Activated B cell treated with CpG ODN at 0.5 μM for 24 hours (primary cell): Measurements from ENCODE around the gene NIPAL1. TPM values are rescaled to one million over a fixed set of nuclear protein-coding genes. Genes with fewer than 3 reads are reported as not detected.

Experiments used
- ATAC-seq: fragments of 200-7000 bp; cut with Tn5 transposase; one replicate; pipeline ENCODE4 v1.10.0; 2021; ENCODE audit warnings: low read depth, mild to moderate bottlenecking, moderate library complexity
- CTCF ChIA-PET: fragments of 350-600 bp; sonication (Branson Sonifier 250); formaldehyde crosslinking; loops from one replicate; lab custom pipeline; 2021; ENCODE audit warnings: antibody characterized with exemption; lab: Charles Lee
- POLR2A ChIA-PET: fragments of 350-600 bp; sonication (Branson Sonifier 250); formaldehyde crosslinking; loops from one replicate; lab custom pipeline; 2021; ENCODE audit warnings: antibody characterized with exemption; lab: Charles Lee
- DNase-seq: peaks from one replicate; pipeline ENCODE4 v3.0.0; 2022
- H3K27ac Mint-ChIP-seq: one replicate; pipeline ENCODE4 v1.8.0; 2020; ENCODE audit warnings: mixed read lengths
- H3K27me3 Mint-ChIP-seq: one replicate; pipeline ENCODE4 v1.8.0; 2021; ENCODE audit warnings: mixed read lengths
- H3K36me3 Mint-ChIP-seq: one replicate; pipeline ENCODE4 v1.8.0; 2021; ENCODE audit warnings: low read depth, mixed read lengths
- H3K4me1 Mint-ChIP-seq: one replicate; pipeline ENCODE4 v1.8.0; 2021; ENCODE audit warnings: mixed read lengths
- H3K4me3 Mint-ChIP-seq: one replicate; pipeline ENCODE4 v1.8.0; 2020; ENCODE audit warnings: mild to moderate bottlenecking, mixed read lengths
- H3K9me3 Mint-ChIP-seq: one replicate; pipeline ENCODE4 v1.8.0; 2020; ENCODE audit warnings: mixed read lengths
- CTCF ChIP-seq: fragments of 200-600 bp; IDR thresholded peaks from one replicate; pipeline ENCODE4 v1.8.0; 2022; ENCODE audit warnings: antibody characterized with exemption, mild to moderate bottlenecking
- intact Hi-C: fragments of 100-400 bp; cut with micrococcal nuclease; formaldehyde crosslinking; loops from one replicate; pipeline ENCODE4 v1.15.1; 2024
- total RNA-seq: library from RNA; stranded (reverse); gene quantifications from 2 replicates; pipeline ENCODE4 v1.2.3, GENCODE V29; 2022

Gene NIPAL1
- total RNA-seq, 1 donor from 2014 or later, result 0.69 TPM

- no peak for DNase-seq
- intact Hi-C loops, result no loop called here
- H3K4me1 Mint-ChIP-seq, result no peaks in the 10 kb centered on the region
- peaks cover 5% of the 10 kb centered on the region for H3K27me3 Mint-ChIP-seq
- CTCF ChIA-PET, result no interaction called here
- no peak overlapping the region for H3K27ac Mint-ChIP-seq
- TF ChIP-seq CTCF, result no peak
- no peak overlapping the region for H3K4me3 Mint-ChIP-seq
- ATAC-seq, result no peak
- no peaks in the 10 kb centered on the region for H3K36me3 Mint-ChIP-seq
- POLR2A ChIA-PET, result no interaction called here
- H3K9me3 Mint-ChIP-seq, result no peaks in the 10 kb centered on the region
These were observed 64.6 kb downstream of the NIPAL1 start for GRCh38 chr4:48081196-48081595.

GRCh38 chr4:48082956-48083355, 66.4 kb downstream of the NIPAL1 start:
- peaks cover 5% of the 10 kb centered on the region for H3K27me3 Mint-ChIP-seq
- H3K36me3 Mint-ChIP-seq, result no peaks in the 10 kb centered on the region
- no peaks in the 10 kb centered on the region for H3K9me3 Mint-ChIP-seq
- no peak overlapping the region for H3K4me3 Mint-ChIP-seq
- DNase-seq (no peak), ATAC-seq (no peak)
- ChIA-PET CTCF (interaction anchor here (9.5 to 9.8 kb wide), 2 partner anchors 49 to 80 kb away, joined by 90 to 127 read pairs; no protein-coding TSS in a partner anchor), POLR2A (no interaction called here)
- intact Hi-C loops, result no loop called here
- H3K4me1 Mint-ChIP-seq, result no peaks in the 10 kb centered on the region
- TF ChIP-seq CTCF, result no peak
- H3K27ac Mint-ChIP-seq, result no peak overlapping the region

GRCh38 chr4:48085821-48086589, 69.4 kb downstream of the NIPAL1 start:
- no peak for DNase-seq
- H3K27me3 Mint-ChIP-seq, result peaks cover 5% of the 10 kb centered on the region
- H3K27ac Mint-ChIP-seq, result no peak overlapping the region
- no peak for TF ChIP-seq CTCF
- H3K9me3 Mint-ChIP-seq, result no peaks in the 10 kb centered on the region
- H3K4me1 Mint-ChIP-seq, result no peaks in the 10 kb centered on the region
- H3K36me3 Mint-ChIP-seq, result no peaks in the 10 kb centered on the region
- ATAC-seq, result no peak
- intact Hi-C loops, result loop anchor here (2.0 kb wide), 2 partner anchors 55 to 151 kb away; no protein-coding TSS in a partner anchor
- CTCF ChIA-PET, result interaction anchor here (1.0 to 9.8 kb wide), 6 partner anchors 38 to 152 kb away, joined by 4 to 127 read pairs (median 12); no protein-coding TSS in a partner anchor
- H3K4me3 Mint-ChIP-seq, result no peak overlapping the region
- POLR2A ChIA-PET, result no interaction called here

Other genes with a start within 250 kb of the NIPAL1 start
- gene CORIN, start 178.7 kb upstream of the NIPAL1 start, total RNA-seq, result not detected in 2 replicates
- gene NFXL1, start 102.2 kb upstream of the NIPAL1 start, total RNA-seq, result 10.0 and 11.1 TPM in 2 replicates
- not detected in 2 replicates for gene CNGA1, start 91 bp upstream of the NIPAL1 start, total RNA-seq
- 0.98 and 1.7 TPM in 2 replicates for gene TXK, start 117.5 kb downstream of the NIPAL1 start, total RNA-seq